Measurements from ENCODE around the gene ZBED4. TPM values are rescaled to one million over a fixed set of nuclear protein-coding genes. Genes with fewer than 3 reads are reported as not detected.

ZBED4 gene
- total RNA-seq, 1 experiment from 2014 or later: 31.5 TPM

- TF ChIP-seq CTCF (conservative IDR thresholded peaks at IDR 0.05; ENCODE audit: low read depth, low read length) (no peak; the same call in 1 of the 2 replicates), EZH2 (IDR thresholded peaks at IDR 0.05; ENCODE audit: borderline replicate concordance, low read depth, low read length, poor library complexity, severe bottlenecking) (no peak)
- Histone ChIP-seq H3K9me3 (ENCODE audit: low read depth, low read length, poor library complexity, severe bottlenecking) (no peaks in the 10 kb centered on the region), H3K4me3 (ENCODE audit: low read depth, low read length, poor library complexity, severe bottlenecking) (peak overlapping the region; percentile 31), H3K36me3 (ENCODE audit: insufficient read depth, low read length, poor library complexity, severe bottlenecking) (no peaks in the 10 kb centered on the region), H3K27ac (ENCODE audit: low read depth, low read length, poor library complexity, severe bottlenecking) (no peak overlapping the region), H3K27me3 (replicated peaks; ENCODE audit: insufficient read depth, low read depth, low read length, poor library complexity) (no peaks in the 10 kb centered on the region), H3K4me1 (ENCODE audit: insufficient read depth, low read length, poor library complexity, severe bottlenecking) (peaks cover 7% of the 10 kb centered on the region)
- intact Hi-C loops (cut with micrococcal nuclease; ENCODE audit: unreplicated experiment): loop anchor here (1.0 to 5.0 kb wide), 2 partner anchors 101 to 218 kb away; no protein-coding TSS in a partner anchor
- BruUV-seq (replicated peaks): no TSS peak
- ChIA-PET POLR2A (ENCODE audit: low non-redundant PET) (no interaction called here), CTCF (interaction anchor here (2.0 kb wide), 1 partner anchor 102 kb away, joined by 31 read pairs; no protein-coding TSS in a partner anchor)
- DNase-seq (ENCODE audit: low spot score): peak; percentile 65
These were observed 75.8 kb downstream of the ZBED4 start for GRCh38 chr22:49929211-49929979.

DNA sequence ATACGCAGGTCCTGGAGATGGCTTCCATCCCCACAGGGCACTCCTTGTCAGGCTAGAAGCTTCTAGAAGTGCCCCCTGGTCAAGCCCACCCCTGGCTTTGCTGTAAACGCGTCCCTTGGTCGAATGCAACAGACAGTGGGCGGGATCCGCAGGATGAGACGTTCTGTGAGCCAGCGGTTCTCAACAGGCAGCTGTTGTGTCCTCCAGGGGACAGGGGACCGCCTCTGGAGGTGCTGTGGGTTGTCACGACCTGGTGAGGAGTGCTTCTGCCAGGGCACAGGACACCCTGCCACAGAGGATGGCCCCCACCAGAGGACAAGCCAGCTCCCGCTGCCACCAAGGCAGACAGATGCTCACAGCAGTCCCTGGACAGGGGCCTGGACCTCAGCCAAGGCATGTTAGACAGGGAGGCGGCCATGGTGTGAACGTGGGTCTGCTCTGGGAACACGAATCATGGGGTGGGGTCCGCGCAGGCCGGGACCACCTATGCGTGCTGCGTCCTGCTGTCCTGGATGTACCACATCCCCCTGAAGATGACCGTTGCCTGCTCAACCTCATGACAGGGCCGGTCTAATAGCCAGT, 76.4 kb downstream of the ZBED4 start:
- ChIA-PET CTCF (interaction anchor here (2.0 kb wide), 1 partner anchor 101 kb away, joined by 31 read pairs; no protein-coding TSS in a partner anchor), POLR2A (ENCODE audit: low non-redundant PET) (no interaction called here)
- no peak overlapping the region for H3K4me3 ChIP-seq (ENCODE audit: low read depth, low read length, poor library complexity, severe bottlenecking)
- no peak overlapping the region for H3K27ac ChIP-seq (ENCODE audit: low read depth, low read length, poor library complexity, severe bottlenecking)
- H3K36me3 ChIP-seq (ENCODE audit: insufficient read depth, low read length, poor library complexity, severe bottlenecking): no peaks in the 10 kb centered on the region
- DNase-seq (ENCODE audit: low spot score): no peak
- no TSS peak for BruUV-seq (replicated peaks)
- H3K4me1 ChIP-seq (ENCODE audit: insufficient read depth, low read length, poor library complexity, severe bottlenecking): peaks cover 14% of the 10 kb centered on the region
- H3K27me3 ChIP-seq (replicated peaks; ENCODE audit: insufficient read depth, low read depth, low read length, poor library complexity): no peaks in the 10 kb centered on the region
- no peaks in the 10 kb centered on the region for H3K9me3 ChIP-seq (ENCODE audit: low read depth, low read length, poor library complexity, severe bottlenecking)
- intact Hi-C loops (cut with micrococcal nuclease; ENCODE audit: unreplicated experiment): loop anchor here (1.0 to 5.0 kb wide), 5 partner anchors 47 to 277 kb away; no protein-coding TSS in a partner anchor
- TF ChIP-seq EZH2 (IDR thresholded peaks at IDR 0.05; ENCODE audit: borderline replicate concordance, low read depth, low read length, poor library complexity, severe bottlenecking) (no peak), CTCF (conservative IDR thresholded peaks at IDR 0.05; ENCODE audit: low read depth, low read length) (no peak)

- intact Hi-C loops (cut with micrococcal nuclease; ENCODE audit: unreplicated experiment): loop anchor here (5.0 kb wide), 3 partner anchors 46 to 276 kb away; no protein-coding TSS in a partner anchor
- no TSS peak for BruUV-seq (replicated peaks)
- H3K4me1 ChIP-seq (ENCODE audit: insufficient read depth, low read length, poor library complexity, severe bottlenecking): peaks cover 14% of the 10 kb centered on the region
- DNase-seq (ENCODE audit: low spot score): peak; percentile 88
- H3K4me3 ChIP-seq (ENCODE audit: low read depth, low read length, poor library complexity, severe bottlenecking): no peak overlapping the region
- H3K27ac ChIP-seq (ENCODE audit: low read depth, low read length, poor library complexity, severe bottlenecking): no peak overlapping the region
- ChIA-PET CTCF (interaction anchor here (0.6 to 2.0 kb wide), 5 partner anchors 32 to 243 kb away, joined by 3 to 31 read pairs (median 4); no protein-coding TSS in a partner anchor), POLR2A (ENCODE audit: low non-redundant PET) (no interaction called here)
- no peak for TF ChIP-seq EZH2 (IDR thresholded peaks at IDR 0.05; ENCODE audit: borderline replicate concordance, low read depth, low read length, poor library complexity, severe bottlenecking)
- peak; percentile 77 for TF ChIP-seq CTCF (conservative IDR thresholded peaks at IDR 0.05; ENCODE audit: low read depth, low read length)
- H3K27me3 ChIP-seq (replicated peaks; ENCODE audit: insufficient read depth, low read depth, low read length, poor library complexity): no peaks in the 10 kb centered on the region
- H3K9me3 ChIP-seq (ENCODE audit: low read depth, low read length, poor library complexity, severe bottlenecking): no peaks in the 10 kb centered on the region
- no peaks in the 10 kb centered on the region for H3K36me3 ChIP-seq (ENCODE audit: insufficient read depth, low read length, poor library complexity, severe bottlenecking)
These were observed 77.2 kb downstream of the ZBED4 start for GRCh38 chr22:49930596-49931412.

Measured in A673 (cell line).